ELR (cell line): Measurements from ENCODE around the gene CCDC146.
"Not testable (repeated sequence)": the region's sequence is repeated elsewhere in the genome, so short reads cannot be mapped to it uniquely, and the experiment has no call there.

Source experiments
- DNase-seq: peaks from one replicate; pipeline ENCODE4 v3.0.0-alpha.2; 2015; ENCODE audit warnings: low read depth

The CCDC146 gene

DNA sequence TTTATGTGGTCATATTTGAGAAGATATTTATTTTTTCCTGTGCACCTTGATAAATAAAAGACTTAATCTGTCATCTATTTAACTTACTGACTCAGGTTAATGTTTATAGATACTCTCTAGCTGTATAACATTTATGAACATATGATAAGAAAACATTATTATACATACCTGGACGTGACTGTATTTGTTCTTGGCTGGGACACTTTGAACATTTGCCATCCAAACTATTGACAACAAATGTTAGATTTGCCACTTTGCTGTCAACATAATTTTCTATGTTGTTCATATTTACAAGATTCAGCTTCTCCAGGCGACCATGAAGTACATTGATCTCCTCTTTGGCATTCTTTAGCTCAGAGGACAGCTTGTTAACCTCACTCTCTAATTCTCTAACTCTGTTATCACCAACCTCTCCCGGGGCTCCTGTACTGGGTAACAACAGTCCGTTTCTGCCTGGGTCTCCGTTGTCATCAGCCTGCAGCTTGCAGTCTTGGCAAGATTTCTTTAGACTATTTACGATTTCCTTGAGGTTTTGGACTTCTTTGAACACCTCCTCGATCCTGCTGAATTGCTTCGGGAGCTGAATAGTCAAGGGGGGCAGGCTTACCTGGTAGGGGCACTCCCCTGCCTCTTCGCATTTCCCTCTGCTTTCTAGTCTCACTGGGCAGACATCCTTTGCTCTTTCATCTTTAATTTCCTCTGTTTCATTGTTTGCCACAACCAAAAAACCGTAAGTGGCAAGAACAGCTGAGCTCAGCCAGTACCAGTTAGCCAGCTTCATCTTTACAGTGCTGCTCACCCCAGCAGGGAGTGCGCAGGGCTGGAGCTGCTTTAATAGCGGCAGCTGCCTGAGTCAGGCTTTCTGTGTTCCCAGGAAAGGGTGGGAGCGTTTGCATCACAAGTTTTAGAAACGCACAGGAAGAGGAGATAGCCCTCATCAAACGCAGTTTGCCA, 76.9 kb downstream of the CCDC146 start, which contains the start of gene FGL2:
Gene FGL2, minus strand, starts transcription at position 807 of the 954 bp plus-strand sequence. Its CDS starts 26 bp downstream, at position 781.
- DNase-seq, result peak; percentile 28

- DNase-seq, result no peak
These were observed 78.1 kb downstream of the CCDC146 start for GRCh38 chr7:77200542-77200941.

DNA sequence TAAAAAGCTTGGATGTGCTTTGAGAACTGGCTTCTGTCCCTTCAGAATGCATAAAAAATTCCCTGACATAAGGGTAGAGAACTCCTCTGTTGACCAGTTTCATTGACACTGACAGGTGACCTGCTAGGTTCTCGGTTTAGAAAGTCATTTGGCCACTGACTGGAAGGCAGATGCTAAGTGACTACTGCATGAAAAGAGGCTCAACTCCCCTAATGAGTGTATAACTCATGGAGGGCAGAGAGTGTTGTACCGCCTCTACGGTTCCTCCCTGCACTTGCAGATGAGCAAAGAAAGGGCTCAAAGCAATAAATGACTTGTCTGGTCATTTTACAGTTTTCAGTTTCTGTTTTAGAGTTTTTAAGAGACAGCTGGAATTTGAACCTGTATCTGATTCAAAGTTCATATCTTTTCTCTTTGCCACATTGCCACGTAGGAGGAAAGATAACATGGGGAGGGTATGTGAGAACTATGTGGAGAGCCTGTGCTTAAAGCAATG, 80.1 kb downstream of the CCDC146 start:
- DNase-seq, result no peak

DNA sequence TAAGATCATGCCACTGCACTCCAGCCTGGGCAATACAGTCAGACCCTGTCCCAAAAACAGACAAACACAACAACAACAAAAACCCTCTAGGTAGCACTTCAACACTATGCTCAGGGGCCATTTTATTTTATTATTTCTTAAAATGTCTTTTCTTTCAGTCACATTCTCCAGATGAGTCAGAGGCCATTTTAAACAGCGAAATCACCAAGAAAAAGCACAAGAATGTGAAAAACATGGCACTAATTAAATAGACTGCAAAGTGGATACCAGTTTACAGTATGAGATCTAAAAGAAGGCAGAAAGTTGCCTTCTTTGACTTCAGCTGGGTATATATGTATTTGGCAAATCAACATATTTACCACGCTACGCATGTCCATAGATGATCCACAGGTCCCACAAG, 83.3 kb downstream of the CCDC146 start:
- DNase-seq, result no peak

DNA sequence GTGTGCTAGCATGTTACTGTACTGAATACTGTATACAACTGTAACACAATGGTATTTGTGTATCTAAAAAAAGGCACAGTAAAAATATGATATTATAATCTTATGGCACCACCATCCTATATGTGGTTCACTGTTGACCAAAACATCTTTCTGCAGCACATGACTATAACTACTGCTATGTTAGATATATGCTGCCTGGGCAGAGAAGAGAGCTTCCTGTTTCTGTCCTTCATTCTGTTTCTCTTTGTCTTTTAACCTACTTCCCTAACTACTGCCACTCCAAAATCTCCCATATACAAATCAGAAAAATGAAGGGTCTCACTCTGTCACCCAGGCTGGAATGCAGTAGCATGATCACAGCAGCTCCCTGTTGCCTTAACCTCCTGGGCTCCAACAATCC, 86.0 kb downstream of the CCDC146 start:
- no peak for DNase-seq

- DNase-seq, result no peak
These were observed 87.2 kb downstream of the CCDC146 start for GRCh38 chr7:77209479-77210139.

DNA sequence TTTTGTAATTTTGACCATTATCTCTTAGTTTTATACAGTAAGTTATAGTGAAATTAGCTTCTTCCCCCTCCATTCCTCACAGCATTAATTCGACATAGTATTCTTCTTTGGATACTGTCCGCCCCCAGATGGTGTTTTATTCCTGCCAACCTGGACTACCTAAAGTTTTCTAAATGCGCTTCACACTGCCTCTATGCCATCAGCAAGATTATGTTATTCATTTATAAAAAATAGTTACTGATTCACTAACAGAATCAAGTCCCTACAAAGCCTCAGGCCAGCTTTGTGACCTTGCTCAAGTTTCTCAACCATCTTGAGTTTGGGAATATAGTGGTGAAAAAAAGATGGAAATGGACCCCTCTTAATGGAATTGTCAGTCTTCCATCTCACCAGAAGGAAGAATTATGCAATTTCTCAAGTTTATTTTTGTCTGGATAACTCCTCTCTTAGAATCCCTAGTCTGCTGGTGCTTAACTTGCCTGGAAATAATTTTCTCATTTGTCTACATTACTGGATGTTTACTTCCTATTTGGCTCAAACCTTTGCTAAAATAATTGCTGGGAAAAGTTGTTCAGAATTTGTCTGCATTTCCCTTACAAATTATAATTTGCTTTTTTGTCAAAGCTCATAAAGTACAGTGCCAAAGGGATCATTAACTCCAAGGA, 93.9 kb downstream of the CCDC146 start:
- DNase-seq, result no peak

DNA sequence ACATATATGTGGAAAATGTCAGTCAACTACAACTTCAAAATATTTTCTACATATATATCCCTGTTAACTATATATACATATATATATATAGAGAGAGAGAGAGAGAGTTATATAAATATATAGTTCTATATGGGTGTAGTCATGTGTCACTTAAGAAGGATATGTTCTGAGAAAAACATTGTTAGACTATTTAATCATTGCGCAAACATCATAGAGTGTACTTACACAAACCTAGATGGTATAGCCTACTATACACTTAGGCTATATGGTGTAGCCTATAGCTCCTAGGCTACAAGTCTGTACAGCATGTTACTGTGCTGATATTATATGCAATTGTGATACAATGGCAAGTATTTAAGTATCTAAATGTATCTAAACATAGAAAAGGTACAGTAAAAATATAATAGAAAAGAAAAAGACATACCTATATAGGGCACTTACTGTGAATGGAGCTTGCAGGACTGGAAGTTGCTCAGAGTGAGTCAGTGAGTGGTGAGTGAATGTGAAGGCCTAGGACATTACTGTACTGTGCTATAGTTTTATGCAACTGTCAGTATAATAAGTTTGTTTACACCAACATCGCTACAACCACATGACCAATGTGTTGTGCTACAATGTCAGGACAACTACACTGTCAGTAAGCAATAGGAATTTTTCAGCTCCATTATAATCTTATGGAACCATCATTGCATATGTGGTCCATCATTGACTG, 95.2 kb downstream of the CCDC146 start:
- DNase-seq, result peak; percentile 55

GRCh38 chr7:77219701-77220331, 97.4 kb downstream of the CCDC146 start:
- not testable (repeated sequence) for DNase-seq

- no peak for DNase-seq
These were observed 99.7 kb downstream of the CCDC146 start for GRCh38 chr7:77222065-77222464.

DNA sequence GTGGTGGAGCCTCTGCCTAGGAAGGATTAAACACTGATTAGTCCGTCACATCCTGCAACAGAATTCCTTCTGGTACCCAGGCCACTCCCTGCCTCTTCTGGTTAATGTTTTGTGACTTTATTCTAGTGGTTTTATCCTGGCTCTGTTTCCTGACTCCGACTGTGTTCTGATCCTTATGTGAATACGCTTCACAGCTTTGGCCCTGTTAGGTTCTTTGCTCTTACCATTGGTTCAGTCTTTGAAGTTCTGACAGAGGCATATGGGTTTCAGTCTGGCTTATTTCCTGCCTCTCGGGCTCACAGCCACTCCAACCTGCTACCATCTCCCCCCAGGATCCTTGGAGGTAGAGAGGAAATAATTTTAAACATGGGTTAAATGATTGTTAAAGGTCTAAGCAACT, 100.4 kb downstream of the CCDC146 start:
- DNase-seq, result no peak

DNA sequence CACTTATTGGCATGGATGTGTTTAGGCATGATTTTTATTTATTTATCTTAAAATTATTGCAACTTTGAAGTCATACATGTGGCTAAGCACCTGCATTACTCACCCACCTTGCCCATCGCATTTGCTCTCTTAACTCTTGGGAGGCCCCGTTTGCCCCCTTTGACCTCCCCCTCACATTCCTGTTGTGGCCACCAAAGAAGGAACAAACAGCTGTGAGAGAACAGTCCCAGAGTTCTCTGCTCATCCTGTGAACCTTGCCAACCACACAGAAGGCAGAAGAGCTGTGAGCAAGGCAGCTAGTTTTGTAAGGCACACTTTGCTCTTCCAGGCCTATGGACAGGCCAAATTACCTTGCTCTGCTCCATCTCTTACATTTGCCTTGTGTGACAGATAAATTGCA, 100.8 kb downstream of the CCDC146 start:
- no peak for DNase-seq

- no peak for DNase-seq
These were observed 104.0 kb downstream of the CCDC146 start for GRCh38 chr7:77226357-77226839.

DNA sequence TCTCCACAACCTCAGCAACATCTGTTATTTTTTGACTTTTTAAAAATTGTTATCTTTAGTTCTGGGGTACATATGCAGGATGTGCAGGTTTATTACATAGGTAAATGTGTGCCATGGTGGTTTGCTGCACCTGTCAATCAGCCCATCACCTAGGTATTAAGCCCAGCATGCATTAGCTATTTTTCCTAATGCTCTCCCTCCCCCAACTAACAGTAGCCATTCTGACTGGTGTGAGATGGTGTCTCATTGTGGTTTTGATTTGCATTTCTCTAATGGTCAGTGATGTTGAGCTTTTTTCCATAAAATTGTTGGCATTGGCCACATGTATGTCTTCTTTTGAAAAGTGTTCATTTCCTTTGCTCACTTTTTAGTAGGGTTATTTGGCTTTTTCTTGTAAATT, 106.4 kb downstream of the CCDC146 start:
- not testable (repeated sequence) for DNase-seq

GRCh38 chr7:77232467-77232866, 110.1 kb downstream of the CCDC146 start:
- no peak for DNase-seq

DNA sequence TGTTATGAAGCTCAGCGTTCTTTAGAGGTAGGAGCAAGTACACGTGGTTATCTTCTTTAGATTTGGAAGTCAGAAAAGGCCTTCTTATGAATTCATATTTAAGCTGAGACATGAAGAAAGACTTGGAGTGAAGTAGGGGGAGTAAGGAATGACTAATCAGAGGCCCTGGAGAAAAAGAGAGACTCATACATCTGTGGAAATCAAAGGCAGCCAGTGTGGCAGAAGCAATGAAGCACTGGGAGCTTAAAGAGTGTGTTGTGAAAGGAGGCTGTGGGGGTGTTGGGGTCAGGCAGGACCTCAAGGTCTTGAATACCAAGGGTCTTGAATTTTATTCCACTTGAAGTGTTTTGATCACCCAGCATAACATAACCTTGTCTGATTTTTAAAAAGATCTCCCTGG, 112.9 kb downstream of the CCDC146 start:
- peak; percentile 15 for DNase-seq

DNA sequence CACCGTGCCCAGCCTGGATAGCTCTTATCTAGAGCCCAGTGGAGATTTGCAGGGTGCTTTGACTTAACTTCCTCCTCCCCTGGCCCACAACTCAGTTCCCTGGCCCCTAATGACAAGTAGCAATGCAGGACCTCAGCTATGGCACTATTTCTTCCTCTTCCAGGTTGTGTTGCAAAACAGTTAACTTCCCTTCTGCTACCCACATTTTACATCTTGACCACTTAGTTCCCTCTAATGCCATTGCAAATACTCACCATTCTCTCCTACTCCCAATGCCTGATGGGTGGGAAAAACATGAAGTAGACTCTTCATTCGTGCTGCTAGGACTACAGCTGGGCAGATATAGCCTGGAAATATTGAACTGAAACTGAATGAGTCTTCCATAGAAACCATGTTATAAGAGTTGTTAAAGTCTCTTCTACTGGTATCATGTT, 116.3 kb downstream of the CCDC146 start:
- no peak for DNase-seq

GRCh38 chr7:77239471-77239870, 117.1 kb downstream of the CCDC146 start:
- no peak for DNase-seq

- DNase-seq, result no peak
These were observed 119.7 kb downstream of the CCDC146 start for GRCh38 chr7:77242068-77242467.

DNA sequence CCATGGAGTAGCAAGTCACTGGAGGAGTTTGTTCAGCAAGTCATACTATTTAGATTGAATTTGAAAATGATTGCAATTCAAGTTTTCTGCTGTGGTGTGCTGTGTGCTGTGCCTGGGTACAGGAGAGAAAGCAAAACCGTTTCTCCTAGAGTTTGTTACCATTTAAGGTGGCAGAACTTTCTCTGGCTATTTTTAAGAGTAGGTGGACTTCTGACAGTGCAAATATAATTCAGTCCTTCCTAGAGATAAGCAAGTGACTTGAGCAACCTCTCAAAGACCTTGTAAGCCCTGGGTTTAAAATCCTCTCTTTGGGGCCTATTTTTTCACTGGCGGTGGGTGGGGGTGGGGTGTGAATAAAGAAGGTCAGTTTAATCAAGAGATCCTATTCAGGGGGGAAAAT, 120.1 kb downstream of the CCDC146 start:
- no peak for DNase-seq
